ENCODE data around the gene ROGDI.

ROGDI gene

DNA sequence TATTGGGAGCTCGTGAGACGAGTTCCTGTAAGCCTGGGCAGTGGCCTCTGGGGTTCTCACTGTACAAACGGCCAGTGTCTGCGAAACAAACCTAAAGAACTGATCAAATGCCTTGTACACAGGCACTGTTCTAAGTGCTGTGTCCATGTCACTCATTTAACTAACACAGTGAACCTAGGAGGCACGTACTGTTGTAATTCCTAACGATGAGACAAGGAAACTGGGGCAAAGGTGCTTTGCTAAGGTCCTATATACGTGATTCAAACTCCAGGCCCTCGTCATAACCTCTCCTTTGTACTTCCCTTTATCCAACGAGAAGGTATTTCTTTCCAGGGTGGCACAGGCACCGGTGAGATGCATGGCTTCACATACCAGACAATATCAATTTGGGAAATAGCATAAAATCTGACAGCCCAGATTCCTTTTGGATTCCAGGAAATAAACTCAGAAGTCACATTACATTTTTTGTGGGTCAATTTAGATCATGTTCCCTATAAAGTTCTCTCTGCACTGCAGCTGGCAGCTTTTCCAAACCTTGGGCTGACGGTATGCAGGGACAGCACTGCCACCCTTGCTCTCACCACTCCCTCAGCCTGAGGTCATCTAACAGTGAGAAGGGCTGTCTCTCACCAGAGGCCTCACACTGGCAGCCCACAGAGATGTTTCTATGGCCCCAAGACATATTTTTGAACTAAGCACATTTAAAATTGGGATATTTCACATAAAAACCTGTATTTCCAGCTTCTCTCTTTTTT is 26.3 kb upstream of the ROGDI start:
- no peak overlapping the region for H3K9ac ChIP-seq (ENCODE audit: low read depth, low read length)
- no peaks in the 10 kb centered on the region for H3K9me3 ChIP-seq (ENCODE audit: control insufficient read depth, insufficient read depth, low read length)
- peaks cover 26% of the 10 kb centered on the region for H3K36me3 ChIP-seq (ENCODE audit: insufficient read depth, low read length)
- H3K4me1 ChIP-seq (ENCODE audit: insufficient read depth, low read length): no peaks in the 10 kb centered on the region

DNA sequence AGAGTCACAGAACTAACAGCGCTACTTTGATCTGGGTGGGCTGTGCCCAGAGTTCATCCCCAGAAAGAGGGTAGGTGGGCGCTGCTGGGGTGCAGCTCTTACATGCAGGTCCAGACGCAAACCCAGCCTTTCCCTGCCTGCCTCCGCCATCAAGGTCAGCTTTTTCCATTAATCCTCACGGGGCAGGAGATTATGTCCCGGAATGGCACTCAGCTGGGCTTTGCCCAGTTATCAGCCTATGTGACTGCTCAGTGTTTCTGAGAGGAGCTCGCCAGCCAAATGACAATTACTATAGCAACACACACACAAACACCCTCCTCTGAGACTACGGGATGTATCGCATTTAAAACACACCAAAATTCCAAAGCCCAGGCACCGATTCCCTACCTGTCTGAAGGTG is 24.5 kb upstream of the ROGDI start:
- H3K4me1 ChIP-seq (ENCODE audit: insufficient read depth, low read length): no peaks in the 10 kb centered on the region
- peaks cover 27% of the 10 kb centered on the region for H3K36me3 ChIP-seq (ENCODE audit: insufficient read depth, low read length)
- no peaks in the 10 kb centered on the region for H3K9me3 ChIP-seq (ENCODE audit: control insufficient read depth, insufficient read depth, low read length)
- no peak overlapping the region for H3K9ac ChIP-seq (ENCODE audit: low read depth, low read length)

DNA sequence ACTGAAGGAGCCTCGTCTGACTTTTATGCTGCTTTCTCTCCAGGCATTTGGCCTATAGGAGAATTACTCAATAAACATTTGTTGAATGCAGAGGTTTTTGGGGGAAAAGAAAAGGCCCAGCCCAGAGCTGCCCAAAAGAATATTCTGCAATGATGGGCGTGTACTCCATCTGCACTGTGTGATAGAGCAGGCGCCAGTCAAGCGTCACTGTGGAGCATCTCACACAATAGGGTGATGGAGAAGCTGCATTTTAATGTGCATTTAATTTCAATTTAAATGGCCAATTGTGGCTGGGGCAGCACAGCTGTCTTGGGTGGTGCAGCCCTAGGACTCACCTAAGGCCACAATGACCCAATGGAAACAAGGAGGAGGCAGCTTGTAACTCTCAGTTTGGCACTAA is 24.1 kb upstream of the ROGDI start:
- Histone ChIP-seq H3K9me3 (ENCODE audit: control insufficient read depth, insufficient read depth, low read length) (no peaks in the 10 kb centered on the region), H3K9ac (ENCODE audit: low read depth, low read length) (no peak overlapping the region), H3K4me1 (ENCODE audit: insufficient read depth, low read length) (no peaks in the 10 kb centered on the region), H3K36me3 (ENCODE audit: insufficient read depth, low read length) (peaks cover 28% of the 10 kb centered on the region)

GRCh38 chr16:4825196-4825595 is 22.8 kb upstream of the ROGDI start:
- peaks cover 32% of the 10 kb centered on the region for H3K36me3 ChIP-seq (ENCODE audit: insufficient read depth, low read length)
- H3K9ac ChIP-seq (ENCODE audit: low read depth, low read length): no peak overlapping the region
- no peaks in the 10 kb centered on the region for H3K9me3 ChIP-seq (ENCODE audit: control insufficient read depth, insufficient read depth, low read length)
- no peaks in the 10 kb centered on the region for H3K4me1 ChIP-seq (ENCODE audit: insufficient read depth, low read length)

DNA sequence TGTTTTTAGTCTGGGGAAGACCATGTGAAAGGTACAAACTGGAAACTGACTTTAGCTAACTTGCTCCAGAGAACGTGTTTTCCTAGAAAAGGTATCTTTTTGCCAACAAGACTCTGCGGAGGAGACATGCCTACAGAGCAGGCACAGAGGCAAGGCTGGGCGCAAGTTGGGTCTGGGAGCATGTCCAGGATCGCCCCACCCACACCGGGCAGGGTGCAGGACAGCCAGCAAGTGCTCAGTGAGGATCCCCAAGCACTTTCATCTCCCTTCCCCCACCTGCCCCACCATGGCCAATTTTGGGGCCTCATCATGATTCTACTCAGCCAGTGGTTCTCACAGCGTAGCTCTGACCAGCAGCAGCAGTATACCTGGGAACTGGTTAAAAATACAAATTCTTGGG is 18.2 kb upstream of the ROGDI start:
- Histone ChIP-seq H3K4me1 (ENCODE audit: insufficient read depth, low read length) (no peaks in the 10 kb centered on the region), H3K9me3 (ENCODE audit: control insufficient read depth, insufficient read depth, low read length) (no peaks in the 10 kb centered on the region), H3K9ac (ENCODE audit: low read depth, low read length) (no peak overlapping the region), H3K36me3 (ENCODE audit: insufficient read depth, low read length) (peaks cover 33% of the 10 kb centered on the region)

GRCh38 chr16:4814542-4815173 is 12.2 kb upstream of the ROGDI start:
- Histone ChIP-seq H3K36me3 (ENCODE audit: insufficient read depth, low read length) (peaks cover 18% of the 10 kb centered on the region), H3K4me1 (ENCODE audit: insufficient read depth, low read length) (no peaks in the 10 kb centered on the region), H3K9me3 (ENCODE audit: control insufficient read depth, insufficient read depth, low read length) (no peaks in the 10 kb centered on the region), H3K9ac (ENCODE audit: low read depth, low read length) (no peak overlapping the region)

- Histone ChIP-seq H3K36me3 (ENCODE audit: insufficient read depth, low read length) (peaks cover 18% of the 10 kb centered on the region), H3K9ac (ENCODE audit: low read depth, low read length) (no peak overlapping the region), H3K4me1 (ENCODE audit: insufficient read depth, low read length) (no peaks in the 10 kb centered on the region), H3K9me3 (ENCODE audit: control insufficient read depth, insufficient read depth, low read length) (no peaks in the 10 kb centered on the region)
These were observed 11.6 kb upstream of the ROGDI start for GRCh38 chr16:4814046-4814445.

GRCh38 chr16:4813251-4814003 is 11.0 kb upstream of the ROGDI start:
- H3K9ac ChIP-seq (ENCODE audit: low read depth, low read length): no peak overlapping the region
- H3K4me1 ChIP-seq (ENCODE audit: insufficient read depth, low read length): no peaks in the 10 kb centered on the region
- no peaks in the 10 kb centered on the region for H3K9me3 ChIP-seq (ENCODE audit: control insufficient read depth, insufficient read depth, low read length)
- H3K36me3 ChIP-seq (ENCODE audit: insufficient read depth, low read length): peaks cover 14% of the 10 kb centered on the region

DNA sequence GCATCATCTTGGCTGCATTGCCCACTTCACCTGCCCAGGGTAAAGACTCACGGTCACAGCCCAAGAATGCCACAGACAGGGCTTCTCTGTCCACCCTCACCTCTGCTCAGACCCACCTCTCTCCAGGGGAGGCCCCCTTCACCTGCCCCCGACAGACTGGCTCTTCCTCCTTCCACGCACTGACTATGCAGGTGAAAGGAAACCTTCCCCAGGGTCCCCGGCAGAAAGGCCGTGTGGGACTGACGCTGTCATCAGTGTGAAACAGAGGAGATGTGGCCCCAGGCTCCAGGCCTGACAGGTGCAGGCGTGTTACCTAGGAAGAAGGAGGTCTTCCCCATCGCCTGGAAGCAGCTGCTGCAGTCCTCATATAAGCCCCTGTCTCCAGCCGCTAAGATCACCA is 9.3 kb upstream of the ROGDI start:
- Histone ChIP-seq H3K36me3 (ENCODE audit: insufficient read depth, low read length) (peaks cover 14% of the 10 kb centered on the region), H3K9me3 (ENCODE audit: control insufficient read depth, insufficient read depth, low read length) (no peaks in the 10 kb centered on the region), H3K9ac (ENCODE audit: low read depth, low read length) (no peak overlapping the region), H3K4me1 (ENCODE audit: insufficient read depth, low read length) (no peaks in the 10 kb centered on the region)

- H3K4me1 ChIP-seq (ENCODE audit: insufficient read depth, low read length): no peaks in the 10 kb centered on the region
- H3K9me3 ChIP-seq (ENCODE audit: control insufficient read depth, insufficient read depth, low read length): no peaks in the 10 kb centered on the region
- no peak overlapping the region for H3K9ac ChIP-seq (ENCODE audit: low read depth, low read length)
- peaks cover 14% of the 10 kb centered on the region for H3K36me3 ChIP-seq (ENCODE audit: insufficient read depth, low read length)
These were observed 8.8 kb upstream of the ROGDI start for GRCh38 chr16:4811242-4811641.

DNA sequence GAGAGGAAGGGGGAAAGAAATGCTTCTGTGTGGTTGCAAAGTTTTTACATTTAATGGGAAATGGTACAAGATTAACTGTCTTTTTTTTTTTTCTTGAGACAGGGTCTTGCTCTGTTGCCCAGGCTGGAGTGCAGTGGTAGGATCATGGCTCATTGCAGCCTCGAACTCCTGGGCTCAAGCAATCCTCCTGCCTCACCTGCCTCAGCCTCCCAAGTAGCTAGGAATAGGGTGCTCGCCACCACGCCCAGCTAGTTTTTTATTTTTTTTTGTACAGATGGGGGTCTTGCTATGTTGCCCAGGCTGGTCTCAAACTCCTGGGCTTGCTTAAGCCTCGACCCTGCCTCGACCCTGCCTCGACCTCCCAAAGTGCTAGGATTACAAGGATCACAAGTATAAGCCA is 3.8 kb upstream of the ROGDI start:
- Histone ChIP-seq H3K9me3 (ENCODE audit: control insufficient read depth, insufficient read depth, low read length) (no peaks in the 10 kb centered on the region), H3K36me3 (ENCODE audit: insufficient read depth, low read length) (peaks cover 8% of the 10 kb centered on the region; the same call in 1 of the 2 replicates), H3K4me1 (ENCODE audit: insufficient read depth, low read length) (no peaks in the 10 kb centered on the region), H3K9ac (ENCODE audit: low read depth, low read length) (no peak overlapping the region)

DNA sequence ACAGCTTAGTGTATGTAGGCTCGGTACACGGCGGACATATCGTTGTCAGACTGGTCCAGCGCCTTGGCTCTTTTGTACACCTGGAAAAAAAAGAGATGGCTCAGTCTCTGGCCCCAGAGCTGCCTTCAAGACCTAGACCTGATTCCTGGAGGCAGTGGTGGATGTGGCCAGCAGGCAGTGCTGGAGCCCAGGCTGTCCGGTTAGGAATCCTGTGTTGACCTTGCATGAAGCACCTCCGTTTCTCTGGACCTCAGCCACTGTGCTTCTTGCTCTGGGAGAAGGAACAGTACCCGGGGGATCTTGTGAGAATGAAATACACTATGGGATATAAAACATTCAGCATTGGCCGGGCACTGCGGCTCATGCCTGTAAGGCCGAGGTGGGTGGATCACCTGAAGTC is 2.8 kb upstream of the ROGDI start:
- no peaks in the 10 kb centered on the region for H3K9me3 ChIP-seq (ENCODE audit: control insufficient read depth, insufficient read depth, low read length)
- no peaks in the 10 kb centered on the region for H3K4me1 ChIP-seq (ENCODE audit: insufficient read depth, low read length)
- peaks cover 4% of the 10 kb centered on the region; the same call in 1 of the 2 replicates for H3K36me3 ChIP-seq (ENCODE audit: insufficient read depth, low read length)
- no peak overlapping the region for H3K9ac ChIP-seq (ENCODE audit: low read depth, low read length)

DNA sequence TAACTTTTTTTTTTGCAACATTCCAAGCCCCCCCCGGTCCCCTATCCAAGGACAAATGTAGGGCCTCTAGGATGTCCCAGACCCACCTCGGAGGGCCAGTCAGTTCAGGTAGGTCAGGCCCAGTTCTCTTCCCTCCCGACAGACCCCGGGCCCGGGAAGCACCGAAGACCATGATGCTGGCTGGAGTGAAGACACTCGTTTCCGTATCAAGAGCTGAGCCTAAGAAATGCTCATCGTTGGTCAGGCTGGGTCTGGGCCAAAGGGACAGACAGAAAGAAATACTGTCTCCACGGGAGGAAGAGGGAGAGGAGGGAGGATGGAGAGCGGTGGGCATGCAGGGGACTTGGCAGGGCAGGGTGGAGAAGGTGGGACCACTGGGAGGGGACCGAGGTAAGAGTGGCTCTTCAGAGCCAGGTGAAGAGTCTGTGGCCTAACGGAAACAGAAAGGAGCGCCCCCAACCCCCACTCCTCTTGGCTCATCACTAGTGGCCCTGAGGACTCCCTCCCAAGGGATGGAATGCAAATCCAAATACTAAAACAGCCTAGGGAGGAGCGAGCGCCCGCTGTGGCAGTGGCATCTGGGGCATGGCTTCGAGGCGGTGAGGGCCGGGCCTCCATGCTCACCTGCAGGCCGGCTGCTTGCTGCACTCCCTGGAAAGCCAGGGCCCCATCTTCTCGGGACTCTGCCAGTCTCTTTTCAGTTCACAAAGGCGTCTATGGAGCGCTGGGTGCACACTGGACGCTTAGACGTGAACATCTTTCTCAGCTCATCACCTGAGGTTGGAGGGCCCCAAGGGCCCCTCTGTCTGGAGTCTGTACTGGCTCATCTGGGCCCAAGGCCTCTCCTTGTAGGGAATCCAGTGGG is 1.7 kb upstream of the ROGDI start:
- Histone ChIP-seq H3K9ac (ENCODE audit: low read depth, low read length) (no peak overlapping the region), H3K36me3 (ENCODE audit: insufficient read depth, low read length) (peaks cover 4% of the 10 kb centered on the region; the same call in 1 of the 2 replicates), H3K9me3 (ENCODE audit: control insufficient read depth, insufficient read depth, low read length) (no peaks in the 10 kb centered on the region), H3K4me1 (ENCODE audit: insufficient read depth, low read length) (no peaks in the 10 kb centered on the region)

DNA sequence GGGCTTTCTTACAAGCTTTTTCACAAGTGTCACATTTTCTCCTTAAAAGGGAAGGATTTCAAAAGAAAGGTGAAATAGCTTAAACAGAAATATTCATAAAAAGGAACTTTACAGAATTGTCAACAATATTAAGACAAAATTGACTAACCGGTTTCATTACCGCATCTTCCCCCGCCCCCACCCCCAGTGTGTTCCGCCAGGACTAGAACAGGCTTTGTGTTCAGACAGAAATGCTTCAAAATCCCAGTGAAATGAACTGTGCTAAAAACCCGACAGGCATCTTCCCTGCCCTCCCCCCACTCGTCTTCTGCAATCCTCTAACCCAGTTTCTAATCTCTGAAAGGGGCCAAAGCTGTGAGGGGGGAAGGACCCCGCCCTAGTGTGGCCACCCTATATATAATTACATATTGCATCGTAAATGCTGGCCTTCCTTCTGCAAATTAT is 990 bp upstream of the ROGDI start:
- H3K9me3 ChIP-seq (ENCODE audit: control insufficient read depth, insufficient read depth, low read length): no peaks in the 10 kb centered on the region
- no peaks in the 10 kb centered on the region for H3K4me1 ChIP-seq (ENCODE audit: insufficient read depth, low read length)
- H3K9ac ChIP-seq (ENCODE audit: low read depth, low read length): peak overlapping the region; percentile 44
- H3K36me3 ChIP-seq (ENCODE audit: insufficient read depth, low read length): peaks cover 4% of the 10 kb centered on the region; the same call in 1 of the 2 replicates
